ENCODE results near the gene AGER.

The AGER gene

GRCh38 chr6:32192608-32193039 lies 8.6 kb upstream of the AGER start, which contains the start of gene GPSM3:
Gene GPSM3, minus strand, starts transcription at chr6:32192643. Its CDS starts 130 bp downstream, at chr6:32192513.
- DNase-seq (ENCODE audit: extremely low read depth, low read depth) = no peak
- no peak for TF ChIP-seq CTCF (IDR thresholded peaks at IDR 0.05; ENCODE audit: low read depth, low read length)

DNA sequence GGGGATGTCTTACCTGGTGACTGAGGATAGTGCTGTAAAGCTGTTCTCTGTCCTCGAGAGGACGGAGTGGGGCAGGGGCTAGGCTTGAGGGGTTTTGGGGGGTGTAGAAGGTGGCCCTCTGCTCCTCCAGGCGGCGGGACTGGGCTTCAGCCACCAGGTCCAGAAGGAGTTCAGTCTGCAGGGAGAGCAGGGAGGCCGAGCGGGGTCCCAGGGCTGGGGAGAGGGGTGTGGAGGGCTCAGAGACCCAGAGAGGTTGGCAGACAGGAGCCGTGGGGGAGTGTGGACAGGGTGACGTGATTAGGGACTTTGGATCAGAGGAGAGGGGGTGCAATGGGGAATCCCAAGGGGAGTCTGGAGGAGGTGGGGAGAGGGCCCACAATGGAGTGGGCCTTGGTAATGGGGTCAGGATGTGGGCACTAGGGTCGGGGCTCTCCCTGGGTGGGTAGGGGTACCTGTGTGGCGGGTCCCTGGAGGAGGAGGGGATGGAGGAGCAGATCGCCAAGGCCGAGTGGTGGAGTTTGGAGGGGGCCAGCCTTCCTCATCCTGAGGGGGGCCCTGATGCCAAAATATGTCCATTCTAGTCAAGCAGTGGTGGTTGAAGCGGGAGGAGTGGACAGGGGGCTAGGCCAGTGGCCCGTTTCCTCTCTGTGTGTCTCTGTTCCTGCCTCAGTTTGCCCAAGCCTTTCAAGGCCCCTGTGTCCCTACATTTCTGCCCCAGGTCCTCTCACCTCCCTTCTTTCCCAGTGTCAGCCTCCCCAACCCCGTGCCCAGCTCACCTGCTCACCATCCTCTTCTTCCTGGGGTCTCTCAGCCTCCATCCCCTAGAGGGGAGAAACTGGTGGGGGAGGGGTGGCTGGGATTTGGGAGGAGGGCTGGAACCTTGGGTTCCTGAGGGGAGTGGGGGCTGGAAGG lies 7.9 kb upstream of the AGER start:
- no peak for DNase-seq (ENCODE audit: extremely low read depth, low read depth)
- no peak for TF ChIP-seq CTCF (IDR thresholded peaks at IDR 0.05; ENCODE audit: low read depth, low read length)

- TF ChIP-seq CTCF (IDR thresholded peaks at IDR 0.05; ENCODE audit: low read depth, low read length) = no peak
- DNase-seq (ENCODE audit: extremely low read depth, low read depth) = no peak
These were observed 7.0 kb upstream of the AGER start for GRCh38 chr6:32190911-32191677.

GRCh38 chr6:32190054-32190851 lies 6.2 kb upstream of the AGER start, which contains the start of gene PBX2:
Gene PBX2, minus strand, starts transcription at chr6:32190202. Its CDS starts 287 bp downstream, at chr6:32189915.
- no peak for TF ChIP-seq CTCF (IDR thresholded peaks at IDR 0.05; ENCODE audit: low read depth, low read length)

GRCh38 chr6:32189742-32190053 lies 5.6 kb upstream of the AGER start:
- no peak for DNase-seq (ENCODE audit: extremely low read depth, low read depth)
- TF ChIP-seq CTCF (IDR thresholded peaks at IDR 0.05; ENCODE audit: low read depth, low read length) = no peak

More at GRCh38 chr6:32190054-32190851, 6.2 kb upstream of the AGER start, which contains the start of gene PBX2:
- peak; percentile 87 for DNase-seq (ENCODE audit: extremely low read depth, low read depth)

- TF ChIP-seq CTCF (IDR thresholded peaks at IDR 0.05; ENCODE audit: low read depth, low read length) = no peak
- DNase-seq (ENCODE audit: extremely low read depth, low read depth) = no peak
These were observed 5.2 kb upstream of the AGER start for GRCh38 chr6:32189069-32189741.

All from AG09319 (cell line).